Activated CD4-positive, alpha-beta T cell treated with anti-CD3 and anti-CD28 coated beads, Interleukin-2, Interleukin-6, amounts not matched to agents 100 ng/mL and 50 ng/mL, durations not matched to agents 16 hours and 8 hours (primary cell): ENCODE results near the gene PABPC1L2B.
"Not testable (repeated sequence)": the region's sequence is repeated elsewhere in the genome, so short reads cannot be mapped to it uniquely, and the experiment has no call there.

Experiments used
- DNase-seq: peaks from one replicate; pipeline ENCODE4 v3.0.0-alpha.2; 2020

The PABPC1L2B gene

GRCh38 chrX:73002733-73003132 lies at the start of gene PABPC1L2B:
Gene PABPC1L2B (plus strand): TSS chrX:73002939. CDS start chrX:73003643, 704 bp downstream.
- not testable (repeated sequence) for DNase-seq

- DNase-seq = not testable (repeated sequence)
Observed at GRCh38 chrX:72959971-72960370, 42.8 kb upstream of the PABPC1L2B start.

- DNase-seq = not testable (repeated sequence)
Observed at GRCh38 chrX:72971859-72972258, 30.9 kb upstream of the PABPC1L2B start.

GRCh38 chrX:72974885-72975284 lies 27.9 kb upstream of the PABPC1L2B start:
- not testable (repeated sequence) for DNase-seq

- DNase-seq = not testable (repeated sequence)
Observed at GRCh38 chrX:72980894-72981469, 21.8 kb upstream of the PABPC1L2B start.

GRCh38 chrX:73004032-73004431 lies 1.3 kb downstream of the PABPC1L2B start:
- DNase-seq = not testable (repeated sequence)

GRCh38 chrX:73021361-73022092 lies 18.8 kb downstream of the PABPC1L2B start:
- DNase-seq = no peak

GRCh38 chrX:73022093-73022445 lies 19.3 kb downstream of the PABPC1L2B start:
- not testable (repeated sequence) for DNase-seq

- DNase-seq = no peak
Observed at GRCh38 chrX:73028876-73029275, 26.1 kb downstream of the PABPC1L2B start.
